ENCODE results near the gene HTR3A. TPM values are rescaled to one million over a fixed set of nuclear protein-coding genes. Genes with fewer than 3 reads are reported as not detected.

The HTR3A gene
- total RNA-seq, 1 donor from 2014 or later: 14.5 TPM

DNA sequence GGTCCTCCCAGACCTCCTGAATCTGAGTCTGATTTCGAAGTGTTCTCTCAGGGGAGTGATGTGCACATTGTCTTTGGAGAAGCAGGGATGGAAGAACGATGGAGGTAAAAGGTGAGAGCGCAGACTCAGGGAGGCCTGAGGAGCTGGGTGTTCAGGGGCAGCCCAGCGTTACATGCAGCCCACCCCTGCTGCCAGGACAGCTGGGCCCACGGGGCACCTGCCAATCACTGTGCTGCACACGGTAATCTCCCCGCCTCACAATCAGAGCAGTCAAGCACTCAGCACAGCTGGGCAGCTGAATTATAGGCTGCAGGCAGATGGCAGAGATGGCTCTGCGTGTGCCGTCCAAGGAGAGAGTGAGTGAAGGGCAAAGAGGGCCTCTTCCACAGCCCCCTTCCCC is 17.9 kb upstream of the HTR3A start:
- TF ChIP-seq, protein P1, sequence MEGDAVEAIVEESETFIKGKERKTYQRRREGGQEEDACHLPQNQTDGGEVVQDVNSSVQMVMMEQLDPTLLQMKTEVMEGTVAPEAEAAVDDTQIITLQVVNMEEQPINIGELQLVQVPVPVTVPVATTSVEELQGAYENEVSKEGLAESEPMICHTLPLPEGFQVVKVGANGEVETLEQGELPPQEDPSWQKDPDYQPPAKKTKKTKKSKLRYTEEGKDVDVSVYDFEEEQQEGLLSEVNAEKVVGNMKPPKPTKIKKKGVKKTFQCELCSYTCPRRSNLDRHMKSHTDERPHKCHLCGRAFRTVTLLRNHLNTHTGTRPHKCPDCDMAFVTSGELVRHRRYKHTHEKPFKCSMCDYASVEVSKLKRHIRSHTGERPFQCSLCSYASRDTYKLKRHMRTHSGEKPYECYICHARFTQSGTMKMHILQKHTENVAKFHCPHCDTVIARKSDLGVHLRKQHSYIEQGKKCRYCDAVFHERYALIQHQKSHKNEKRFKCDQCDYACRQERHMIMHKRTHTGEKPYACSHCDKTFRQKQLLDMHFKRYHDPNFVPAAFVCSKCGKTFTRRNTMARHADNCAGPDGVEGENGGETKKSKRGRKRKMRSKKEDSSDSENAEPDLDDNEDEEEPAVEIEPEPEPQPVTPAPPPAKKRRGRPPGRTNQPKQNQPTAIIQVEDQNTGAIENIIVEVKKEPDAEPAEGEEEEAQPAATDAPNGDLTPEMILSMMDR (IDR thresholded peaks at IDR 0.05; ENCODE audit: partially characterized antibody, unreplicated experiment): no peak
- Mint-ChIP-seq H3K36me3 (ENCODE audit: unreplicated experiment) (no peaks in the 10 kb centered on the region), H3K27me3 (ENCODE audit: unreplicated experiment) (no peaks in the 10 kb centered on the region), H3K4me3 (ENCODE audit: unreplicated experiment) (no peak overlapping the region), H3K27ac (ENCODE audit: unreplicated experiment) (peak overlapping the region; percentile 12), H3K9me3 (ENCODE audit: unreplicated experiment) (peaks cover 2% of the 10 kb centered on the region), H3K4me1 (ENCODE audit: low read depth, unreplicated experiment) (peaks cover 12% of the 10 kb centered on the region)
- peak; percentile 32 for DNase-seq

DNA sequence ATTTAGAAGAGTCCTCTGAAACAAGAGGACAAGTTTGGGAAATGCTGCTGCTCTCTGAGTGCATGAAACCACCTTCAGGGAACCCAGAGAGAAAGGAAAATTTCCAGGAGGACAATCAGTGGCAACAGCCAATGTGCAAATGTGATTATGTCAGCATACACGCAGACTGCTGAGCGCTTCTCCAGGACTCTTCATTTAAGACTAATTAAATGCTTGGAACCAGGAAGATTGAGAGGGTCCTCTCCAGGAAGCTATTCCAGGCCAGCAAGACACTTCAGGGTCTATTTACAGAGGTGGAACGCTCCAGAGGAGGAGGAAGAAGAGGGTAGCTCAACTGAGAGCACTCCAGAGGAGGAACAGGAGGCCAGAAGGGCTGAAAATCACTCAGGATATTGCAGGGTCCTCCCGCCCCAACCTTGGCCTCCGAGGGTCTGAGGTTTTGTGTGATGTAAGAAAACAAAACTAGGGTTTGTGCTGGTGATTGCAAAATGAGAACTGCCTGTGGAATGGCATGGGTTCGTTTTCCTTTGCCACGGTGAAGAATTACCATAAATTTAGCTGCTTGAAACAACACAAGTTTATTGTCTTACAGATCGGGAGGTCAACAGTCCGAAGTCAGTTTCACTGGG is 14.1 kb upstream of the HTR3A start:
- TF ChIP-seq, protein P1 (IDR thresholded peaks at IDR 0.05; ENCODE audit: partially characterized antibody, unreplicated experiment): no peak
- no peak for DNase-seq
- no peaks in the 10 kb centered on the region for H3K36me3 Mint-ChIP-seq (ENCODE audit: unreplicated experiment)
- H3K4me3 Mint-ChIP-seq (ENCODE audit: unreplicated experiment): no peak overlapping the region
- peaks cover 9% of the 10 kb centered on the region for H3K4me1 Mint-ChIP-seq (ENCODE audit: low read depth, unreplicated experiment)
- H3K27ac Mint-ChIP-seq (ENCODE audit: unreplicated experiment): no peak overlapping the region
- H3K9me3 Mint-ChIP-seq (ENCODE audit: unreplicated experiment): no peaks in the 10 kb centered on the region
- H3K27me3 Mint-ChIP-seq (ENCODE audit: unreplicated experiment): peaks cover 3% of the 10 kb centered on the region

DNA sequence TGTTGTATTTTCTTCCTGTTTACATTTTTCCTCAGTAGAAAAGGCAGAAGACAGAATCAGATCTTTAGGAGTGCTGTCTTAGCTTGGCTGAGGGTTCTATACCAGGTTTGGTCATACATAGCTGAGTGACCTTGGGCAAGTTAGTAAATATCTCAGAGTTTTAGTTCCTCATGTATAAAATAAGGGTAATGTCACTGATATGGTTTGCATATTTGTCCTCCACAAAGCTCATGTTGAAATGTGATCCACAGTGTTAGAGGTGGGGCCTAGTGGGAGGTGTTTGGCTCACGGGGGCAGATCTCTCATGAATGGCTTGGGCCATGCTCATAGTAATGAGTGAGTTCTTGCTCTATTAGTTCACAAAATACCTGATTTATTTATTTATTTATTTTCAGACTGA is 7.5 kb upstream of the HTR3A start:
- no peak overlapping the region for H3K27ac Mint-ChIP-seq (ENCODE audit: unreplicated experiment)
- no peaks in the 10 kb centered on the region for H3K36me3 Mint-ChIP-seq (ENCODE audit: unreplicated experiment)
- peaks cover 10% of the 10 kb centered on the region for H3K4me1 Mint-ChIP-seq (ENCODE audit: low read depth, unreplicated experiment)
- peaks cover 5% of the 10 kb centered on the region for H3K27me3 Mint-ChIP-seq (ENCODE audit: unreplicated experiment)
- no peak overlapping the region for H3K4me3 Mint-ChIP-seq (ENCODE audit: unreplicated experiment)
- TF ChIP-seq, protein P1 (IDR thresholded peaks at IDR 0.05; ENCODE audit: partially characterized antibody, unreplicated experiment): no peak
- DNase-seq: no peak
- no peaks in the 10 kb centered on the region for H3K9me3 Mint-ChIP-seq (ENCODE audit: unreplicated experiment)

DNA sequence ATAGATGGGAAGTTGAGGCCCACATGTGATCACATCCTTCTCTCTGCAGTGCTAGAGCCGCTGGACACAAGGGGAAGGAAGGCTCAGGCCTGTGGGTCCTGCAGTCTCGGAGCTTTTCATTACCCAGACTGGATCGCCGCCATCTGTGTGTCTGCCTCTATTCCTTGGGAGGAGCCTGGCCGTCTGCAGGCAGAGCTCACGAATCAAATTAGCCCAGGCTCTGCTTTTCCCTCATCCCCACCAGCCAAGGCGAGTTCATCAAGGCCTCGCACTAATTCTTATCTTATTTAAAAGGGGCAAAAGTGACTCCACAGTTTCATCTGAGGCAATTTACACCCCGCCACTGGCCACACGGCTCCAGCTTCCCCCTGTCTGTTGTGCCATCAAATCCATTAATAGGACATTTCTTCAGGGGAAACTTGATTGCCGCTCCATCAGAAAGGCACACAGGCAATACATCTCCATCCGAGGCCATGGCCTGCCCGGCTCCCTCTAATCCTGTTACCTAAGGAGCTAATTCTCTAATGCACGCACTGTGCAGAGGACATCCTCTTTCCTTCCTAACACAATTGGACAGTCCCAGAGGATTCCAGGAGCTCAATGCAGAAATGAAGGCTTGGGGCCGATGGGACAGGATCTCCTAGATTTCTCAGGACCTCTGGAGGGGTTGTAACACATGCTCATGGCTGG is 3.3 kb upstream of the HTR3A start:
- Mint-ChIP-seq H3K4me1 (ENCODE audit: low read depth, unreplicated experiment) (peaks cover 25% of the 10 kb centered on the region), H3K36me3 (ENCODE audit: unreplicated experiment) (no peaks in the 10 kb centered on the region), H3K27ac (ENCODE audit: unreplicated experiment) (peak overlapping the region; percentile 71), H3K4me3 (ENCODE audit: unreplicated experiment) (peak overlapping the region; percentile 30), H3K9me3 (ENCODE audit: unreplicated experiment) (no peaks in the 10 kb centered on the region), H3K27me3 (ENCODE audit: unreplicated experiment) (peaks cover 2% of the 10 kb centered on the region)
- TF ChIP-seq, protein P1 (IDR thresholded peaks at IDR 0.05; ENCODE audit: partially characterized antibody, unreplicated experiment): no peak
- DNase-seq: no peak

DNA sequence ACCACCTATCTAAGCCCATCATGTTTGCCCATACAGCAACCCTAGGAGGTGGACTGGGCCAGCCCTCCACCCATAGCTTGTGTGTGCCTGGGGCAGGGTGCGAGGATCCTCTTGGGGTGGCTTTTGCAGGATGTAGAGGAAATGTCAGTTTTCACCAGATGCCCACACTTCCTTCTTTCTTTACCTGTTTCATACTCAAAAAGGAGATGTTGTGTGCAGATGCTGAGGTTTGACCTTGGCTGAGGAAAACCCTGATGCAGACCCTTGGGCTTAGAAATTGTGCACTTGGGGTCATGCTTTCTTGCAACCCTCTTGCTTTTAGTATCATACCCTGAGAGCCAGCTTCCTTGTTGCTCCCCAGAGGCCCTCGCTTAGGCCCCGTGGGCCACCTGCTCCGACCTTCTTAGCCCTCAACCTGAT is 2.2 kb downstream of the HTR3A start:
- peaks cover 3% of the 10 kb centered on the region for H3K27me3 Mint-ChIP-seq (ENCODE audit: unreplicated experiment)
- H3K27ac Mint-ChIP-seq (ENCODE audit: unreplicated experiment): no peak overlapping the region
- H3K4me1 Mint-ChIP-seq (ENCODE audit: low read depth, unreplicated experiment): peaks cover 20% of the 10 kb centered on the region
- peaks cover 5% of the 10 kb centered on the region for H3K36me3 Mint-ChIP-seq (ENCODE audit: unreplicated experiment)
- DNase-seq: no peak
- no peaks in the 10 kb centered on the region for H3K9me3 Mint-ChIP-seq (ENCODE audit: unreplicated experiment)
- no peak overlapping the region for H3K4me3 Mint-ChIP-seq (ENCODE audit: unreplicated experiment)
- TF ChIP-seq, protein P1 (IDR thresholded peaks at IDR 0.05; ENCODE audit: partially characterized antibody, unreplicated experiment): no peak
